Stimulated activated CD8-positive, alpha-beta memory T cell treated with anti-CD3 and anti-CD28 coated beads, Interleukin-15, amount 100 ng/mL, for 1 hour (primary cell): ENCODE data around the gene ACSF3.
"Not testable (repeated sequence)": the region's sequence is repeated elsewhere in the genome, so short reads cannot be mapped to it uniquely, and the experiment has no call there.

Experiments
- DNase-seq: peaks from one replicate; pipeline ENCODE4 v3.0.0-alpha.2; 2020; ENCODE audit warnings: low read depth

The ACSF3 gene

DNA sequence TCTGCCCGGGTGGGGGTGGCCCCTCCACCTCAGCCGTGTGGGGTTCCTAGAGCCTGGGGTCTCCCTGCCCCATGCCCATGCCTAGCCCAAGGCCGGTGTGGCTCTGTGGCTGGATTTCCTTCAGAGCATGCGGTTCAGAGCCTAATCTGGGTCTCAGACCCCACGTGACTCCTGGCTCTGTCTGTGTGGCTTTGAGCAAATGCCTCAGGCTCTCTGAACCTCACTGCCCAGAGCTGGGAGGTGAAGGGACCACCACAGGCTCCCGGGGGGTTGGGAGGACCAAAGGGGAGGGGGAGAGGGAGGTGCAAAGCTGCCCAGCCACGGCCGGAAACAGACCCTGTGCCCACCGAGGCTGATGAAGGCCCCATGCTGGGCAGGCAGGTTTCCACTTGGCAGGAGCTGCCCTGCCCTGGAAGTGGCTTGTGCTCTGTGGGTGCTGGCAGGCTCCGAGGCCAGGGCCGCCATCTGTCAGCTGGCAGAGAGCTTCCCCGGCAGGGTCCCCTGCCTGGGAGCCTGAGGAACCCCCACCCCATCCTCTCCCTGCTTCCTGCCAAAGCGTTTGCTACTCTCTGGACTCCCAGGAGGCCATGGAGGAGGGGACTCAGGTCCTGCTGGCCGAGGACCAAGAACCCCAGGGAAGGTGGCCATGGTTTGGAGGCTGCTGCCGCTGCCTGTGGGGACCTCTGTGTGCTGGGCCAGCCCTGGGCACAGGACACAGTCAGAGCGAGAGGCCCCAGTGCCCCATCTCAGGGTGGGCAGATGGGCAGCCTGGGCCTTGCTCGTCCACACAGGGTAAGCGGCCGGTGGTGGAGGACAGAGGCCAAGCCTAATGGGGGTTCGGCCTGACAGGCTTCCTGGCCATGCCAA lies 81.9 kb downstream of the ACSF3 start:
- no peak for DNase-seq

DNA sequence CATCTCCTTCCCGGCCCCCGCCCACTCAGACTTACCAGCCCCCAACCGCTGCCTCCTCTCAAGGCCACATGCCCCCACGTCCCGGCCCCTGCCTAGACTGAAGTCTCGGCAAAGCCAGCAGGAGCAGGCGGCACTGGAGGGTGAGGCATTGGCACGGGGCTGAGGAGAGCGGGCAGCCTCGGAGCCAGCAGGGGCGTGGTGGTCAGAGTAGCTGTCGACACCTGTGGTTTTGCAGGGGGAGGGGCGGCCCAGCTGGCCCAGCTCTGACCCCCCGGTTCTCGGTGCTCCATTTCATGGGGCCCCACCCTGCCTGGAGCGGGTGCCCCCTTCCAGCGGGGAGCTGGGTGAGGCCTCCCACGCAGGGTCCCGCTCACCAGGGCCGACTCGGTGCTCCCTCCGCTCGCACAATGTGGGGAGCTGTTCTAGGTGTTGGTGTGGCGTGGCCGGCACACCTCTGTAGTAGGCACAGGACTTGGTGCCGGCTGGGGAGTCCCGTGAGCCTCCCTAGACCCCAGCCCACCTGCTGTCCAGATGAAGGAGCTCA lies 82.6 kb downstream of the ACSF3 start:
- no peak for DNase-seq

DNA sequence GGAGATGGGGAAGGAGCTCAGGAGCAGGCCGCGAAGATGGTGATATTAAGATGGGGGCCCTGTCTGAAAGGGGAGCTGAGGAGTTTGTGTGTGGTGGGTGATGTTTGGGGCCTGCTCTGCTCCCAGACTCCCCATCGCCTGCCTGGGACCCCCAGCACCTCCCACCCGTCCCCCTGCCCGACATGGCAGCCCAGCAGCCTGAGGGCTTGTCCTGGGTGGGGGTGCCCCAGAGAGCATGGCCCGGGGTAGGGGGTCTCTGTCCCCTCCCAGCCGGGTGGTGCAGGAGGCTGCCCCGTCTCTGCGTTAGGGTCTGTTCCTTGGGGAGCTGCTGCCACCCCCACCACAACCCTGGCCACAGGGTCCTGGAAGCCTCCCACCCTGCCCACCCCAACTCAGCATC lies 83.1 kb downstream of the ACSF3 start:
- no peak for DNase-seq

DNA sequence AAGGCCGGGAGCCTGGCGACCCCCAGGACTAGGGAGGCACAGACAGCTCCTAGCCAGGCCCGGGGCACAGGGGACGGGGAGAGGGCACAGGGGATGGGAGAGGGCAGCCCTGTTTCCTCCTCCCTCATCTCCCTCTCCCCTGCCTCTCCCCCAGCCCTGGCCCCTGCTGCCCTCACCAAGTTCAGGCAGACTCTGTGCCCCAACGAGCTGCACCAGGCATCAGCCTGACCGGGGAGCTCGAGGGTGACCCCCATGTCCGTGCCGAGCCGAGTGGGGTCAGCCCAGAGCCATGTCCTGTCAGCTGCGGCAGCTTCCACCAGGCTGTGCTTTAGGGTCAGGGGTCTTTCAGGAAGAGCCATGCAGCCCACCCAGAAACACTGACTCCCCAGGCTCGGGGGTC lies 83.8 kb downstream of the ACSF3 start:
- no peak for DNase-seq

DNA sequence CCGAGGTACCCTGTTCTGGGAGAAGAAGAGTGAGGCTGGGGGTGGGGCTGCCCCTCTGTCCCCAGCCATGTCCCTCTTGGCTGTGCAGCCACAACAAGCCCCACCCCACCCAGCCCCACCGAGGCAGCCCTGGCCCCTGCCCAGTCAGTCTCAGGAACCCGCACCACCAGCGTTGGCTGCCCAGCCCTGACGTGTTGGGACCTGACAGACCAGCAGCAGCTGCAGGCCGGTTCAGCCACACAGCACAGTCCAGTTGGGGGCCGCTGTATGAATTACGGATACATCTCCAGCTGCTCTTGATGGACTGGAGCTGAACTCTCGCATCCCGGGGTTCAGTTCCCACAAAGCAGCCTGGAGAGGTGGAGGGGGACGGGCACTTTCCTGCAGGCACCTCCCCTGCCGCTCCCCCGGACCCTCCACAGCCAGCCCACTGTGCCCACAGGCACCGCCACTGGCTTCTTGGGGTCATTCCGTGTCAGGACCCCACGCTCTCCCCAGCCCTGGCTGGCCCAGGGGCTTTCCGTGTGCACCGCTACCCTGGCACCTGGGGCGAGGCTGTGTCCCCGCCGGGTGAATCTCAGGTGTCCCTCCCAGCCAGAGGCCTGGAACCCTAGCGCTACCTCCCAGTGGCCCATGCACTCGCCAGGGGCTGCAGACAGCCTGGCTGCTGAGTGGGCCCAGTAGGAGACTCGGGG lies 84.9 kb downstream of the ACSF3 start:
- DNase-seq = no peak

DNA sequence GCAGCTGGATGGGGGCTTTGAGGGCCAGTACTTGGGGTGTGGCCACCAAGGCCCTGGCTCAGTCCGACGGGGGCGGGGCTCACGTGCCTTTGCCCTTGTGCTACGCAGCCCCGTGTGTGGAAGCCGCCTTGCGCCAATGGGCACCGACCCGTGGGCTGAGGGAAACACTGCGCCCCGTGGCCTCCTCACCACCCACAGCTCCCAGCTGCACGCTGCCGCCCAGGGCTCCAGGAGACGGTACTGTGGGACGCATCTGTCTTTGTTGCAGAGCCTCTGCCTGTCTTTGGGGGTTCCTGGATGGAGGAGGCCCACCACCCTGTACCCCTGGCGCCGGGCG lies 85.5 kb downstream of the ACSF3 start:
- DNase-seq = no peak

DNA sequence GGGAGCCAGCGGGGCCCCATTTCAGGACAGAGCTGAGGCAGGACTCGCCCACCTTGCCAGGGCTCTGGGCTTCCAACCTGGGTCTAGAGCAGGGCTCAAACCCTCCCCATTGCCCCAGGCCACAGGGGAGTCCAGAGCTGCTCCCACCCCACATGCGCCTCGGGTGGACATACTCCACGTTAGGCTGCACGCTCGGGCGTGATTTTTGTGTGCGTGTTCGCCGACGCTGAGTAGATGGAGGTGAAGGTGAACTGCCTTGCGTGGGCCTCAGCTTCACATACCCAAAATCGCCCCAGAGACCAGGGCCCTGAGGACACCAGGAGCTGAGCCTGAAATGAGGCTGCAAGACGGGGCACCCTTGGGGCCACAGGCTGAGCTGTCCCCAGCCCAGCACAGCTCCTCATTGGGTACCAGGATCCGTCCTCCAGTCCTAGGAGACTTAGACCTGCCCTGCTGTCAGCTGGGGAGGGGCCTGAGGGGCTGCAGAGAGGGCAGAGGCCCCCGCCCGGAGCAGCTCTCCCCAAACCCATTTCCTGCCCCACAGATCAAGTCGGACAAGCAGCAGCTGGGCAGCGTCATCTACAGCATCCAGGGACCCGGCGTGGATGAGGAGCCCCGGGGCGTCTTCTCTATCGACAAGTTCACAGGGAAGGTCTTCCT lies 86.1 kb downstream of the ACSF3 start:
- no peak for DNase-seq

DNA sequence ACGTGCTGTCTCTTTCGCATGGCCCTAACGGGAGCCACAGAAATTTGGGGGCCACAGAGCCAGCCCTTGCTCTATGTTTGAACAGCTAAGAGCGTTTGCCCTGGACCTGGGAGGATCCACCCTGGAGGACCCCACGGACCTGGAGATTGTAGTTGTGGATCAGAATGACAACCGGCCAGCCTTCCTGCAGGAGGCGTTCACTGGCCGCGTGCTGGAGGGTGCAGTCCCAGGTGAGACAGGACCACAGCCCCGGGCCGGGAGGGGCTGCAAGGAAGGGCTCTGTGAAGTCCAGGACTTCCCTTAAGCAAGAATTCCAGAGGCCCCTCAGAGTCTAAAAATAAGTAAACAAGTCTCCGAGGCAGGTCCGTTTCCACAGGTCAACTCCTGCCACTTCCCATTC lies 89.8 kb downstream of the ACSF3 start:
- DNase-seq = no peak

DNA sequence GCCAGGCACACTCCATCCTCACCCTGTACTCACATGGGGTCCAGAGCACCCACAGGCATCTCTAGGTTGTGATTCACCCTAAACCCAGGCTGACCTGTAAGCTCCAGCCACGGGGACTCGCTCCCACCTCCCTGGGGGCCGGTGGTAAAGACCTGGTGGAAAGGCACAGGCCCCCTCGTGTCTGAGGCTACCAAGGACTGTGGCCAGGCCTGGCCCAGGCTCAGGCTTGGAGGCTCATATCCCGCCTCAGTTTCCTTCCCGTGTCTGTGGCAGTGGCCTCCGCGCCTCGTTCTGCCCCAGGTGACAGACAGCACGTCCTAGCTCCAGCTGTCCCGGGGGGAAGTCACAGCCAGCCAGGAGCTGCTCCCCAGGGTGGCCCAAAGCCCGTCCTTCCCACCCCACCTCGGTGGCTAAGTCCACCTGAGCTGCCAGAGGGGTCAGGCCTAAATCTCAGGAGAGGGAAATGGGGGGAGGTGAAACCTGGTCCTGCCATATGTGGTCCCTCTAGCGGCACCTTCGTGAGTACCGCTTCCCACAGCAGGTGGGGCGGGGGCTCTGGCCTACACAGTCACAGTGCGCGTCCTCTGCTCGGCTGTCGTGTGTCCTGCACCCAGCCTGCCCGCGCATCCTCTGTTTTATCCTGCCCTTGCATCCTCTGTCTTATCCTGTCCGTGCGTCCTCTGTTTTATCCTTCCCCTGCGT lies 90.5 kb downstream of the ACSF3 start:
- no peak for DNase-seq

DNA sequence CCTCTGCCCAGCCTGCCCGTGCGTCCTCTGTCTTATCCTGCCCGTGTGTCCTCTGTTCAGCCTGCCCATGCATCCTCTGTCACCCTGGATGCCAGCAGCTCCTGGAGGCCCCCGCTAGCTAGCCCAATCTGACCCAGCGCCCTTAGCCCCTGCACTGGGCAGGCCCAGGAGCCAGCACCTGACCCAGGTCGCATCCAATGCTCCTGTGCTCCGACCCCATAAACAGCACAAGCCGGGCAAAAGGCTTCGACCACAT lies 91.0 kb downstream of the ACSF3 start:
- no peak for DNase-seq

DNA sequence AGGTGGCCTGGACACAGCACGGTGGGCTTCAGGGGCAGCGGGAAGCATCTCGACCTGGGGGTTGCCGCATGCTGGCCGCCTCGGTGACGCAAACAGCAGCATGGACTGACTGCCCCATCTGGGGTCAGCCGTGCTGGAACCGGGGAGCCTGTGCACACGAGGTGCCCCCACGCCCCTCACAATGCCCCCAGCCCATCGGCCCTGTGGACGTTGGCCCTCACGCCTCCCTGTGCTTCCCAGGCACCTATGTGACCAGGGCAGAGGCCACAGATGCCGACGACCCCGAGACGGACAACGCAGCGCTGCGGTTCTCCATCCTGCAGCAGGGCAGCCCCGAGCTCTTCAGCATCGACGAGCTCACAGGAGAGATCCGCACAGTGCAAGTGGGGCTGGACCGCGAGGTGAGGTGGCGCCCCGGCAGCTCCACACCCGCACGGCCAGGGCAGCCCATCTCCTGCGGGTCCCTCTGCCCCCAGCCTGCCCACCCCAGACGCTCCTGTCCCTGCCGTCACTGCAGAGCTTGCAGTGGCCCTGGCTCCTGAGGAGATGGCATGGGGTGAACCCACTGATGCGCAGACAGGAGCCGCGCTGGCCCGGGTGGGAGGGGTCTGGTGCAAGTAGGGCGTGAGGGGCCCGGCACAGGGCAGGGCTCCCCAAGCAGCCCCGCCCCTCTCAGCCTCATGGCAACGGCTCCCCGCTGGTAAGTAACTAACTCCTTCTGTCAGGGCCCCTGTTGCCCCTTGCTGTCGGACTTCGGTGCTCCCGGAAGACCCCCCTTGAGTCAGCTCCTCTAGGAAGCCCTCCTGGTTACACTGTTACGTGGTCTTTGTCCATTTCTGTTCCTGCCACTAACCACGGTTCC lies 91.5 kb downstream of the ACSF3 start:
- DNase-seq = no peak

DNA sequence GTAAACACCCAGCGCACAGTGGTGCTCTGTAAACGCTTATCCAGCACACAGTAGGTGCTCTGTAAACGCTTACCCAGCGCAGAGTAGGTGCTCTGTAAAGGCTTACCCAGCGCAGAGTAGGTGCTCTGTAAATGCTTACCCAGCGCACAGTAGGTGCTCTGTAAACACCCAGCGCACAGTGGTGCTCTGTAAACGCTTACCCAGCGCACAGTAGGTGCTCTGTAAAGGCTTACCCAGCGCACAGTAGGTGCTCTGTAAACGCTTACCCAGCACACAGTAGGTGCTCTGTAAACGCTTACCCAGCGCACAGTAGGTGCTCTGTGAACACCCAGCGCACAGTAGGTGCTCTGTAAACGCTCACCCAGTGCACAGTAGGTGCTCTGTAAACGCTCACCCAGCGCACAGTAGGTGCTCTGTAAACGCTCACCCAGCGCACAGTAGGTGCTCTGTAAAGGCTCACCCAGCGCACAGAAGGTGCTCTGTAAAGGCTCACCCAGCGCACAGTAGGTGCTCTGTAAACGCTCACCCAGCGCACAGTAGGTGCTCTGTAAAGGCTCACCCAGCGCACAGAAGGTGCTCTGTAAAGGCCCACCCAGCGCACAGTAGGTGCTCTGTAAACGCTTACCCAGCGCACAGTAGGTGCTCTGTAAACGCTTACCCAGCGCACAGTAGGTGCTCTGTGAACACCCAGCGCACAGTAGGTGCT lies 92.4 kb downstream of the ACSF3 start:
- DNase-seq = not testable (repeated sequence)

DNA sequence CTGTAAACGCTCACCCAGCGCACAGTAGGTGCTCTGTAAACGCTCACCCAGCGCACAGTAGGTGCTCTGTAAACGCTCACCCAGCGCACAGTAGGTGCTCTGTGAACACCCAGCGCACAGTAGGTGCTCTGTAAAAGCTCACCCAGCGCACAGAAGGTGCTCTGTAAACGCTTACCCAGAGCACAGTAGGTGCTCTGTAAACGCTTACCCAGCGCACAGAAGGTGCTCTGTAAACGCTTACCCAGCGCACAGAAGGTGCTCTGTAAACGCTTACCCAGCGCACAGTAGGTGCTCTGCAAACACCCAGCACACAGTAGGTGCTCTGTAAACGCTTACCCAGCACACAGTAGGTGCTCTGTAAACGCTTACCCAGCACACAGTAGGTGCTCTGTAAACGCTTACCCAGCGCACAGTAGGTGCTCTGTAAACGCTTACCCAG lies 93.0 kb downstream of the ACSF3 start:
- not testable (repeated sequence) for DNase-seq

DNA sequence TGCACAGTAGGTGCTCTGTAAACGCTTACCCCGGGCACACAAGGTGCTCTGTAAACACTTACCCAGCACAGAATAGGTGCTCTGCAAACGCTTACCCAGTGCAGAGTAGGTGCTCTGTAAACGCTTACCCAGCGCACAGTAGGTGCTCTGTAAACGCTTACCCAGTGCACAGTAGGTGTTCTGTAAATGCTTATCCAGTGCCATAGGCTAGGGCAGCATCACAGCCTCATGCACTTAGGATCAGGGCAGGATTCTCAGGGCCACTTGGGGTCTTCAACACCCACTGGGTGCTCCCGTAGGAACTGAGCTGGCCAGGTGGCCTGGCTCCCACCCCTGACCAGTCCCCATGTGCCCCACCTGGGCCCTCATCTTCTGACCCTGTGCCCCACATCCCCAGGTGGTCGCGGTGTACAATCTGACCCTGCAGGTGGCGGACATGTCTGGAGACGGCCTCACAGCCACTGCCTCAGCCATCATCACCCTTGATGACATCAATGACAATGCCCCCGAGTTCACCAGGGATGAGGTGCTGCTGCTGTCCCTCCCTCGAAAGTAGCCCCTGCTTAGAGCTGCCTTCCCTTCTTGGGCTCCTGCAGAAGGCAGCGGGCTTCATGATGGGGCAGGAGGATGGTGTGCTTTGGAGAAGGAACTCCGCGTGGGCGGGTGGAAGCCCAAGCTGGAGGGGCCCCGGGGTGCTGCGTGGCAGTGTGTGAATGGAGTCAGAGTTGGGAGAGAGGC lies 93.5 kb downstream of the ACSF3 start:
- no peak for DNase-seq

DNA sequence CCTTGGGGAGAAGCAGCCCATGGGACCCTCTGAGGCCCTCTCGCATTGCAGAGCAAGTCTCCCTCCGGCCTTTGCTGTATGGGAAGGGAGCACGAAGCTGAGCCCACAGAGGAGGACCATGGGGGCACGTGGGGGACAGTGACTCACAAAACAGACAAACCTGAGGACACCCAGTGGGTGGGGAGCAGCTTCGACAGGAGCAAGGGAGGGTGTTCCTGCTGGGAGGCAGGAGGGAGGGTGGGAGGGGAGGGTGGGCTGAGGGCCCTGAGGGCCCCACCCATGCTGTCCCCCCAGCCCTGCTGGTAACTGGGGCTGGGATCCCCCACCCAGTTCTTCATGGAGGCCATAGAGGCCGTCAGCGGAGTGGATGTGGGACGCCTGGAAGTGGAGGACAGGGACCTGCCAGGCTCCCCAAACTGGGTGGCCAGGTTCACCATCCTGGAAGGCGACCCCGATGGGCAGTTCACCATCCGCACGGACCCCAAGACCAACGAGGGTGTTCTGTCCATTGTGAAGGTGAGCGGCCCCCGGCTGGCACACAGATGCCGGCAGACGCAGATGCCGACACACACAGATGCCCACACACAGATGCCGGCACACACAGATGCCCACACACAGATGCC lies 94.2 kb downstream of the ACSF3 start:
- DNase-seq = no peak

DNA sequence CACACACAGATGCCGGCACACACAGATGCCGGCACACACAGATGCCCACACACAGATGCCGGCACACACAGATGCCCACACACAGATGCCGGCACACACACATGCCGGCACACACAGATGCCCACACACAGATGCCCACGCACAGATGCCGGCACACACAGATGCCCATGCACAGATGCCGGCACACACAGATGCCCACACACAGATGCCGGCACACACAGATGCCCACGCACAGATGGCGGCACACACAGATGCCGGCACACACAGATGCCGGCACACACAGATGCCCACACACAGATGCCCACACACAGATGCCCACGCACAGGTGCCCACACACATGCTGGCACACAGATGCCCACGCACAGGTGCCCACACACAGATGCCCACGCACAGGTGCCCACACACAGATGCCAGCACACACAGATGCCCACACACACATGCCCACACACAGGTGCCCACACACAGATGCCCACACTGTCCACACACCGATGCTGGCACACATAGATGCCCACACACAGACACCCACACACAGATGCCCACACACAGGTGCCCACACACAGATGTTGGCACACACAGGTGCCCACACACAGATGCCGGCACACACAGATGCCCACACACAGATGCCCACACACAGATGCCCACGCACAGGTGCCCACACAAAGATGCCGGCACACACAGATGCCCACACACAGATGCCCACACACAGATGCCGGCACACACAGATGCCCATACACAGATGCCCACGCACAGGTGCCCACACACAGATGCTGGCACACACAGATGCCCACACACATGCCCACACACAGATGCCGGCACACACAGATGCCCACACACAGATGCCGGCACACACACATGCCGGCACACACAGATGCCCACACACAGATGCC lies 95.1 kb downstream of the ACSF3 start:
- not testable (repeated sequence) for DNase-seq

DNA sequence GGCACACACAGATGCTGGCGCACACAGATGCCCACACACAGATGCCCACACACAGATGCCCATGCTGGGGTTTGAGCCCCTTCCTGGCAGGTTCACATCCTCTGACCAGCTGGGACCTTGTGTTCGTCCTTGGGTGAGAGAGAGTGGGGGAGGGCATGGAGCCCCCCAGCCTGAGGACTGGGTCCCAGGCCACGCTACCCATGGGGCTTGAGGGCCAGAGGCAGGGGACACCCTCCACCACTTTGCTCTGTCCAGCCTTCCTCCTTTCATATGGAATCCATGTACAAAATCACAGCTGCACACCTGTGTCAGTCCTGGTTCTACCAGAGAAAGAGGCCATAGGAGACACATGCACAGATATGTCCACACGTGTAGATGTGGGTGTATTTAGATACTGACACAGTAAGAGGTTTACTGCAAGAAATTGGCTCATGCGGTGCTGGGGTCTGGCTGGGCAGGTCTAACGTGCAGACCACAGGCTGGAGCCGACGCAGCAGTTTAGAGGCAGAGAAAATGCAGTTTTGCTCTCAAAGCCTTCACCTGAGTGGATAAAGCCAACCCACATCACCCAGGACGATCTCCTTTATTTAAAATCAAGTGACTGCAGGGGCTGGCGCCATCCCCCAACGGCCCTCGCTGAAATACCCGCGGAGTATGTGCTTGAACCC lies 95.8 kb downstream of the ACSF3 start:
- no peak for DNase-seq
